NCI-H1417 treated with DMSO at 0.1 percent for 48 hours (cell line): ENCODE measurements around the gene PTTG1.

ENCODE experiments used
- DNase-seq: peaks from one replicate; lab custom pipeline; 2025; lab: John Stamatoyannopoulos, UW

PTTG1 gene

DNA sequence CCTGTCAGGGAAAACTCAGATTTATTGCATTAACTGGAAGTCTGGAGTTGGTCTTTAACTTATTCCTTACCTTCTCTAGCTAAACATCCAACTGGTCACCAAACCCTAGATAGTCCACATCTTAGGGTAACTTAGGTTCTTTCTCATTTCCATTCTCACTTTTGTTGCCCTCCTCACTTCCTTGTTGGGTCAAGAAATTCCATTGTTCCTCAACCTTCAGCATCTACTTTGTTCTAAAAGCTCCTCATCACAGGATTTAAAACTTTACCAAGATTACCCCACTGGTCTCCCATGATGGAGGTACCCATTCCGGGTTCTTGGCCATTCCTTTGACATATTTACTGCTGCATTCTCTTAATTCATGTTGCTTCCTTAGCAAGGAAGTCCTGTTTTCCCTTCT lies 32.1 kb downstream of the PTTG1 start:
- DNase-seq = no peak

- no peak for DNase-seq
Measured at GRCh38 chr5:160455600-160455999, 33.9 kb downstream of the PTTG1 start.

- no peak for DNase-seq
Measured at GRCh38 chr5:160456480-160457177, 35.0 kb downstream of the PTTG1 start.

DNA sequence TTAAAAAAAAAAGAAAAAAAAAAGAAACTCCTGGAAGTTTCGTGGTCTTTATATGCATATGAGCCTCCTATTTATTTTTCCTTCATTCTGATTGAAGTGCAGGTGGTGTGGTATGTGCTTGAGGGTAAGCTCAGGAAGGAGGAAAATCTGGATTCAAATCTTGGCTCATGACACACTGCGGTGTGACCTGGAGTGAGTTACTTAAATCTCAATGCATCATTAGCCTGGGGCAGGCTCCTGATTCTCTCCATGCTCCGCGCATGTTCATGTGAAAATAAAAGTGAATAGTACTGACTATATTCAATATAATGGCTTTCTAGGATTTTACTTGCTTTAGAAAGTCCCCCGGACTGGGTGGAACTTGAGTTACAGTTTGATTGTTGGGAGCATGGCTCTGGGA lies 35.6 kb downstream of the PTTG1 start:
- no peak for DNase-seq

- no peak for DNase-seq
Measured at GRCh38 chr5:160458806-160459800, 37.4 kb downstream of the PTTG1 start.

- DNase-seq = no peak
Measured at GRCh38 chr5:160460377-160461049, 38.9 kb downstream of the PTTG1 start.

GRCh38 chr5:160461378-160461777 lies 39.7 kb downstream of the PTTG1 start:
- no peak for DNase-seq

- no peak for DNase-seq
Measured at GRCh38 chr5:160462167-160462566, 40.5 kb downstream of the PTTG1 start.

- no peak for DNase-seq
Measured at GRCh38 chr5:160463227-160463626, 41.6 kb downstream of the PTTG1 start.

DNA sequence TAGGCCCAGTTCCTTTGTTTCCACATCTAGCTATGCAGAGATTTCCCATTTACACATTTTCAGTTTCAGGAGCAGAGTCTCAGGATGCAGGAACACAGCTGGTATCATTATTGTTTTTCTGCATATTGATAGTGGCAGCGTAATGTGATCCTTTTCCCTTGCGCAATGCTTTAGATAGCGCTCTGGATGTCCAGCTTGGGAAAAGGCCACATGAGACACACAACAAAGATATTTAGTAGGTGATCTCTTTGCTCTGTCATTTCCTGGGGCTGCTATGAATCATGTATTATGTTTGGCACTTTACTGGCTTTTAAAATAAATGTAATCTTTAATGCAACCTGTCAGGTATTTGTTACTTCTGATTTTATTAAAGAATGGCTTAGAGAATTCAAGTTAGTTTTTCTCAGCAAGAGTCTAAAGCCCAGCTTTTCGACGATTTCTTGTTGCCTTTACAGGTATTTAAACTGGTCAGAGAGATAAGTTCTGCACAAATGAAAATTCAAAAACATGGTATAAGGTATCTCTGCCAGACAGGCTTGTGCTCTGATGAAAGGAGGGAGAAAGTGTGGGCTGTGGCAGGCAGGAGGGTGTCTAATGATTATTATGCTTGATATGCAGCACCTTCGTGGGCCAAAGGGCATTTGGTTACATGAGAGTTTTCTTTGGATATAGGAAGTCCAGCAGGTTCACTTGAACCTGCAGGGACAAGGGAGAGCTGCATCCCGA lies 42.2 kb downstream of the PTTG1 start:
- DNase-seq = no peak

DNA sequence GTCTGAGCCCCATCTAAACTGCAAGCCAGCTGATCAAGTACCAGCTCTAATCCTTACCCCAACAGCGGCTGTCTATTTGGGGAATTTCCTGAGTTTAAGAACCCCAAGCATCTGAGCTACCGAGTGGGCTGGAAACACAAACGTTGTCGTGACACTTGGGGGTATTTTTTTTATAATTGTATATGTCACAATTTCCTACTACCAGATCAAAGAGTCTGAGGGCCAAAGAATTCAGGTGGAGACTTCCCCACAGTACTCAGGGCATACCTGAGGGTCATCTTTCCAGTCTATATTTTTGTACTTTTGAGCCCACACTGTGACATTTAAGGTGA lies 42.8 kb downstream of the PTTG1 start:
- DNase-seq = no peak

GRCh38 chr5:160466116-160466515 lies 44.5 kb downstream of the PTTG1 start:
- no peak for DNase-seq

- no peak for DNase-seq
Measured at GRCh38 chr5:160466889-160467554, 45.4 kb downstream of the PTTG1 start.

GRCh38 chr5:160467555-160468362 lies 46.1 kb downstream of the PTTG1 start:
- DNase-seq = no peak

- DNase-seq = no peak
Measured at GRCh38 chr5:160468363-160468975, 46.8 kb downstream of the PTTG1 start.

DNA sequence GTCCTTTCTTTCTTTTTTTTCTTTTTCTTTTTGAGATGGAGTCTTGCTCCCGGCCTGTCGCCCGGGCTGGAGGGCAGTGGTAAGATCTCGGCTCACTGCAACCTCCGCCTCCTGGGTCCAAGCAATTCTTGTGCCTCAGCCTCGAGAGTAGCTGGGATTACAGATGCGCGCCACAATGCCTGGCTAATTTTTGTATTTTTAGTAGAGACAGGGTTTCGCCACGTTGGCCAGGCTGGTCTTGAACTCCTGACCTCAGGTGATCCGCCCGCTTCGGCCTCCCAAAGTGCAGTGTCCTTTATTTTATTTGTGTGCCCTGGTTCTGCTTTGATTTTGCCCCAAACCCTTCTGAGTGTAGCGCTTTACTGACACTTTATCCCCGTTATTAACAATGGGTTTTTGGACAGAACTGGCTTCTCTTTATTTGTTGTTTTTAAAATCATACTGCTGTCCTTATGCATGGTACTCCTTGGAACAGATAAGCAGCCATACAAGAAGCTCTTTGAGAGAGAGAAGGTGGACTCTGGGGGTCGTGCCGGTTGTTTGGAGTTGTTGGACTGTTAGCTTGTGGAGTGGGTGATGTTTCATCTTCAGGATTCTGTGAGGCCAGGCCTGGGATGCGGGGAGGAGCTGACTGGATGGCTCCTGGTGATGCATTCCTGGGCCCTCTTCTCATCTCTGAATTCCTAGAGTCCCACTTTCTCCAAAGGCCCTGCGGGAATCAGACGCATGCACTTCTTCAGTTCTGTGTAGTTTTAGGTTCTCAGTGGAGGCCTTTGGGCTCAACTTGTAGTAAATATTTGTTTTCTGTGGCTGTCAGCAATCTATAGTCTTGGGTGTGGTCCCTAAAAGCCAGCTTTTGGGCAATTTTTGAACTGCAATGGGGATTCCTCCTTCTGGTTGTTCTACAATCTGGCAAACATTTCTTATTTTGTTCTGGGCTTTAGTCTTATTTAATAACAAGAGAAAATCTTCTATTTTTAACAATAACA lies 47.8 kb downstream of the PTTG1 start:
- no peak for DNase-seq

GRCh38 chr5:160470437-160471361 lies 49.0 kb downstream of the PTTG1 start:
- DNase-seq = no peak

DNA sequence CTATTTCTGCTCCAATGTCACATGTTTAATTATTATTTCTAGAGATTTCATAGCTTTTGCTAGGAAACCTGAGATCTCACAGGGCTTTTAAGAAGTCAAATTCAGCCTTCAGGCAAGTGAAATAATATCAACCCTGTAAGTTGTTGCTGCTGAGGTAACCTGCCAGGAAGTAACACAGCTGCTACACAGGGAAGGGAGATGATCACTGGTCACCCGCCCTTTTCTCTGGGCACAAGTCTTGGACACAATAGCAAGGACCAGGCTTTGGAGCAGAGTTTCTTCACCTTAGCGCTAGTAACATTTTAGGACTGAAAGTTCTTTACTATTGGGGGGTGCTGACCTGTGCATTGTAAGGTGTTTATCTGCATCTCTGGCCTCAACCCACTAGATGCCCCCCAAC lies 50.1 kb downstream of the PTTG1 start:
- DNase-seq = no peak
